K562 (cell line): Measurements from ENCODE around the gene BMP10. TPM values are rescaled to one million over a fixed set of nuclear protein-coding genes. Genes with fewer than 3 reads are reported as not detected.

Experiments
- ARNT ChIP-seq, 2 experiments: fragments of 450-650 bp; IDR thresholded peaks; 2 replicates each; pipeline ENCODE4 v1.6.1; 2016; ENCODE audit warnings: mild to moderate bottlenecking in 1 of 2
- DIDO1 ChIP-seq: fragments of 450-650 bp; IDR thresholded peaks from 2 replicates; pipeline ENCODE4 v1.6.1; 2016; ENCODE audit warnings: low read depth, missing biosample characterization, missing genetic modification characterization
- DNMT1 ChIP-seq: fragments of 450-650 bp; IDR thresholded peaks from 2 replicates; pipeline ENCODE4 v1.6.1; 2016; ENCODE audit warnings: antibody characterized with exemption, mild to moderate bottlenecking
- EGR1 ChIP-seq: fragments of 450-650 bp; conservative IDR thresholded peaks from 2 replicates; pipeline ENCODE4 v1.6.1; 2017; ENCODE audit warnings: mild to moderate bottlenecking
- FOXK2 ChIP-seq, 2 experiments: fragments of 450-650 bp; IDR thresholded peaks in 1 of 2; conservative IDR thresholded peaks in 1 of 2; 2 replicates each; pipeline ENCODE4 v1.6.1; 2016; ENCODE audit warnings: low read depth in 2 of 2, mild to moderate bottlenecking in 1 of 2
- HSF4 ChIP-seq: fragments of 250-450 bp; sonication (Bioruptor Pico); IDR thresholded peaks from 2 replicates; pipeline ENCODE4 v2.1.2; 2022; ENCODE audit warnings: mild to moderate bottlenecking, moderate library complexity, borderline replicate concordance
- MYC ChIP-seq, 2 experiments: fragments of 250-450 bp in 1 of 2; sonication (Bioruptor Pico) in 1 of 2; IDR thresholded peaks; 2 replicates each; pipeline versions ENCODE4 v1.5.1 to v1.6.1; 2012 to 2021; ENCODE audit warnings: low read depth in 2 of 2, borderline replicate concordance in 1 of 2, improper control_type of control experiment in 1 of 2, low read length in 1 of 2, mild to moderate bottlenecking in 1 of 2, moderate library complexity in 1 of 2
- SETDB1 ChIP-seq: IDR thresholded peaks from one replicate; pipeline ENCODE4 v1.6.1; 2012; ENCODE audit warnings: low read length, control low read depth, inconsistent platforms
- SIN3A ChIP-seq, 2 experiments: fragments of 150-350 bp in 1 of 2; IDR thresholded peaks; 2 replicates each; pipeline ENCODE4 v1.6.1; 2011 to 2016; ENCODE audit warnings: borderline replicate concordance in 2 of 2, low read depth in 2 of 2, low read length in 2 of 2, mild to moderate bottlenecking in 2 of 2, moderate library complexity in 2 of 2; ENCODE audit not compliant: control insufficient read depth in 1 of 2
- SP2 ChIP-seq: IDR thresholded peaks from 2 replicates; pipeline ENCODE4 v1.6.1; 2011; ENCODE audit warnings: mild to moderate bottlenecking, low read depth, low read length, moderate library complexity; ENCODE audit not compliant: poor library complexity, severe bottlenecking; ENCODE audit errors: extremely low read depth
- TAL1 ChIP-seq: fragments of 450-650 bp; IDR thresholded peaks from 2 replicates; pipeline ENCODE4 v1.6.1; 2016; ENCODE audit warnings: mild to moderate bottlenecking
- THRAP3 ChIP-seq: fragments of 450-650 bp; IDR thresholded peaks from 2 replicates; pipeline ENCODE4 v1.6.1; 2016; ENCODE audit warnings: mild to moderate bottlenecking, inconsistent platforms, borderline replicate concordance
- XRCC4 ChIP-seq: IDR thresholded peaks from one replicate; pipeline ENCODE4 v1.6.1; 2011; ENCODE audit not compliant: insufficient read depth, insufficient read length; ENCODE audit errors: extremely low read depth
- YY1 ChIP-seq, 3 experiments: IDR thresholded peaks; 2 replicates each; pipeline ENCODE4 v1.6.1; 2011; ENCODE audit warnings: low read length in 2 of 3, mild to moderate bottlenecking in 2 of 3, moderate library complexity in 2 of 3, borderline replicate concordance in 1 of 3, control low read depth in 1 of 3, low read depth in 1 of 3; ENCODE audit not compliant: insufficient read depth in 3 of 3, insufficient replicate concordance in 2 of 3, control insufficient read depth in 1 of 3, insufficient read length in 1 of 3; ENCODE audit errors: extremely low read depth in 1 of 3
- ZNF780A ChIP-seq: fragments of 250-450 bp; sonication (Bioruptor Pico); IDR thresholded peaks from 2 replicates; pipeline ENCODE4 v1.5.0; 2021; ENCODE audit warnings: mild to moderate bottlenecking
- ZZZ3 ChIP-seq: fragments of 450-650 bp; IDR thresholded peaks from 2 replicates; pipeline ENCODE4 v1.6.1; 2016; ENCODE audit warnings: antibody characterized with exemption, mild to moderate bottlenecking, moderate library complexity
- polyA plus RNA-seq, 8 experiments: library from polyadenylated mRNA; depleted of rRNA in 4 of 8; stranded (reverse) in 5 of 8; unstranded in 3 of 8; fragments of >200 nt; fragmentation: Nextera tagmentation in 2 of 8; fragmentation: Illumina TruSeq in 1 of 8; extraction: Ambion mirVana in 2 of 8; extraction: Trizol in 1 of 8; gene quantifications; 2 replicates each; pipeline versions ENCODE4 v1.2.1 to v1.2.3, GENCODE V29; 2011 to 2014; ENCODE audit warnings: inconsistent platforms in 1 of 8, missing spikeins in 1 of 8
- total RNA-seq, 7 experiments: library from RNA; depleted of rRNA in 6 of 7; stranded (reverse); fragments of >200 nt in 6 of 7; fragmentation: Illumina TruSeq in 2 of 7; extraction: Trizol in 2 of 7; gene quantifications; 2 replicates each; pipeline versions ENCODE4 v1.2.1 to v1.2.3, GENCODE V29; 2011 to 2021; ENCODE audit warnings: low replicate concordance in 1 of 7
- TF ChIP-seq, protein P1 (sequence below): fragments of 250-450 bp; sonication (Bioruptor Pico); IDR thresholded peaks from 2 replicates; pipeline ENCODE4 v1.8.0; 2022; ENCODE audit warnings: moderate library complexity, mild to moderate bottlenecking, inconsistent platforms
- TF ChIP-seq, protein P2 (sequence below), 2 experiments: fragments of 150-350 bp in 1 of 2; IDR thresholded peaks; 2 replicates each; pipeline ENCODE4 v1.6.1; 2012 to 2016; ENCODE audit warnings: low read depth in 2 of 2, low read length in 2 of 2, mild to moderate bottlenecking in 1 of 2, moderate library complexity in 1 of 2
- TF ChIP-seq, protein P3 (sequence below): fragments of 250-450 bp; sonication (Bioruptor Pico); IDR thresholded peaks from 2 replicates; pipeline ENCODE4 v1.6.1; 2021; ENCODE audit warnings: mild to moderate bottlenecking
- TF ChIP-seq, protein P4 (sequence below): fragments of 450-650 bp; IDR thresholded peaks from 2 replicates; pipeline ENCODE4 v1.7.0; 2016; ENCODE audit warnings: borderline replicate concordance

BMP10 gene
- total and polyA plus RNA-seq, 9 of the 15 experiments (the other 6 are each of a cell fraction or from before 2014, with no cell fraction given): 0.11 to 0.91 (median 0.43) TPM

DNA sequence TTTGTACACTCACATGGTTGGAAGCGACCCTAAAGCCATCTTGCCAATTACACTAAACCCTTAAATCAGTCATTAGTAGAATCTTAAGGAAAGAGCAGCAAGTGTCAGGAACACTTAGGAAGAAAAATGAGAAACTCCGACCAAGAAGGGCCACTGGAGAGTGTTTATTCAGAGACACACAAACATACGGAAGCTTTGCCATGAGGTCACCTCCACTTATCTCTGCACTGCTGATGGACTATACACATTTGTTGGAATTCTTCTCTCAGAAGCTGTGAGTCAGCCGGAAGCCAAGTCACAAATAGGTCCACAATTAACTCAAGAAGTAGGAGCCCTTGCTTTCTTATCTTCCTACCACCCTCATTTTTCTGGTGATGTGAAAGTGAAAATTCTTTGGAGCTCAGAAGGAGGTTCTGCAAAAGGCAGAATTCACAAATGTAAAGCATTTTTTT, 21.6 kb downstream of the BMP10 start (continued):
- TF ChIP-seq HSF4 (CRISPR knock-in tag): no peak
- TF ChIP-seq ZZZ3: no peak
- TF ChIP-seq SIN3A (IDR thresholded peaks at IDR 0.05; ENCODE audit: borderline replicate concordance in 2 of 2, control insufficient read depth in 1 of 2, low read depth in 2 of 2, low read length in 2 of 2): no peak
- TF ChIP-seq DIDO1 (tag): no peak
- no peak for TF ChIP-seq YY1 (IDR thresholded peaks at IDR 0.05; ENCODE audit: borderline replicate concordance in 1 of 3, control insufficient read depth in 1 of 3, extremely low read depth in 1 of 3, insufficient read depth in 3 of 3, insufficient read length in 1 of 3, insufficient replicate concordance in 2 of 3, low read depth in 1 of 3, low read length in 2 of 3)
- no peak for TF ChIP-seq THRAP3
- TF ChIP-seq ZNF780A (CRISPR knock-in tag): no peak
- TF ChIP-seq, protein P1, sequence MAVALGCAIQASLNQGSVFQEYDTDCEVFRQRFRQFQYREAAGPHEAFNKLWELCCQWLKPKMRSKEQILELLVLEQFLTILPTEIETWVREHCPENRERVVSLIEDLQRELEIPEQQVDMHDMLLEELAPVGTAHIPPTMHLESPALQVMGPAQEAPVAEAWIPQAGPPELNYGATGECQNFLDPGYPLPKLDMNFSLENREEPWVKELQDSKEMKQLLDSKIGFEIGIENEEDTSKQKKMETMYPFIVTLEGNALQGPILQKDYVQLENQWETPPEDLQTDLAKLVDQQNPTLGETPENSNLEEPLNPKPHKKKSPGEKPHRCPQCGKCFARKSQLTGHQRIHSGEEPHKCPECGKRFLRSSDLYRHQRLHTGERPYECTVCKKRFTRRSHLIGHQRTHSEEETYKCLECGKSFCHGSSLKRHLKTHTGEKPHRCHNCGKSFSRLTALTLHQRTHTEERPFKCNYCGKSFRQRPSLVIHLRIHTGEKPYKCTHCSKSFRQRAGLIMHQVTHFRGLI: no peak
- TF ChIP-seq XRCC4: no peak
- TF ChIP-seq, protein P2, sequence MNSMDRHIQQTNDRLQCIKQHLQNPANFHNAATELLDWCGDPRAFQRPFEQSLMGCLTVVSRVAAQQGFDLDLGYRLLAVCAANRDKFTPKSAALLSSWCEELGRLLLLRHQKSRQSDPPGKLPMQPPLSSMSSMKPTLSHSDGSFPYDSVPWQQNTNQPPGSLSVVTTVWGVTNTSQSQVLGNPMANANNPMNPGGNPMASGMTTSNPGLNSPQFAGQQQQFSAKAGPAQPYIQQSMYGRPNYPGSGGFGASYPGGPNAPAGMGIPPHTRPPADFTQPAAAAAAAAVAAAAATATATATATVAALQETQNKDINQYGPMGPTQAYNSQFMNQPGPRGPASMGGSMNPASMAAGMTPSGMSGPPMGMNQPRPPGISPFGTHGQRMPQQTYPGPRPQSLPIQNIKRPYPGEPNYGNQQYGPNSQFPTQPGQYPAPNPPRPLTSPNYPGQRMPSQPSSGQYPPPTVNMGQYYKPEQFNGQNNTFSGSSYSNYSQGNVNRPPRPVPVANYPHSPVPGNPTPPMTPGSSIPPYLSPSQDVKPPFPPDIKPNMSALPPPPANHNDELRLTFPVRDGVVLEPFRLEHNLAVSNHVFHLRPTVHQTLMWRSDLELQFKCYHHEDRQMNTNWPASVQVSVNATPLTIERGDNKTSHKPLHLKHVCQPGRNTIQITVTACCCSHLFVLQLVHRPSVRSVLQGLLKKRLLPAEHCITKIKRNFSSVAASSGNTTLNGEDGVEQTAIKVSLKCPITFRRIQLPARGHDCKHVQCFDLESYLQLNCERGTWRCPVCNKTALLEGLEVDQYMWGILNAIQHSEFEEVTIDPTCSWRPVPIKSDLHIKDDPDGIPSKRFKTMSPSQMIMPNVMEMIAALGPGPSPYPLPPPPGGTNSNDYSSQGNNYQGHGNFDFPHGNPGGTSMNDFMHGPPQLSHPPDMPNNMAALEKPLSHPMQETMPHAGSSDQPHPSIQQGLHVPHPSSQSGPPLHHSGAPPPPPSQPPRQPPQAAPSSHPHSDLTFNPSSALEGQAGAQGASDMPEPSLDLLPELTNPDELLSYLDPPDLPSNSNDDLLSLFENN (IDR thresholded peaks at IDR 0.05; ENCODE audit: low read depth in 2 of 2, low read length in 2 of 2): no peak
- TF ChIP-seq ARNT (IDR thresholded peaks at IDR 0.05): 0 out of 4 replicates have a peak, but pooled peaks of 1 of the 2 experiments have one; percentile 41
- TF ChIP-seq, protein P3, sequence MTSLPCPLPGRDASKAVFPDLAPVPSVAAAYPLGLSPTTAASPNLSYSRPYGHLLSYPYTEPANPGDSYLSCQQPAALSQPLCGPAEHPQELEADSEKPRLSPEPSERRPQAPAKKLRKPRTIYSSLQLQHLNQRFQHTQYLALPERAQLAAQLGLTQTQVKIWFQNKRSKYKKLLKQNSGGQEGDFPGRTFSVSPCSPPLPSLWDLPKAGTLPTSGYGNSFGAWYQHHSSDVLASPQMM (CRISPR knock-in tag): no peak
- TF ChIP-seq MYC (IDR thresholded peaks at IDR 0.05; ENCODE audit: low read depth, low read length): peak; percentile 56
- no peak for TF ChIP-seq MYC (CRISPR knock-in tag; IDR thresholded peaks at IDR 0.05; ENCODE audit: borderline replicate concordance, low read depth)
- TF ChIP-seq SP2: no peak
- TF ChIP-seq, protein P4, sequence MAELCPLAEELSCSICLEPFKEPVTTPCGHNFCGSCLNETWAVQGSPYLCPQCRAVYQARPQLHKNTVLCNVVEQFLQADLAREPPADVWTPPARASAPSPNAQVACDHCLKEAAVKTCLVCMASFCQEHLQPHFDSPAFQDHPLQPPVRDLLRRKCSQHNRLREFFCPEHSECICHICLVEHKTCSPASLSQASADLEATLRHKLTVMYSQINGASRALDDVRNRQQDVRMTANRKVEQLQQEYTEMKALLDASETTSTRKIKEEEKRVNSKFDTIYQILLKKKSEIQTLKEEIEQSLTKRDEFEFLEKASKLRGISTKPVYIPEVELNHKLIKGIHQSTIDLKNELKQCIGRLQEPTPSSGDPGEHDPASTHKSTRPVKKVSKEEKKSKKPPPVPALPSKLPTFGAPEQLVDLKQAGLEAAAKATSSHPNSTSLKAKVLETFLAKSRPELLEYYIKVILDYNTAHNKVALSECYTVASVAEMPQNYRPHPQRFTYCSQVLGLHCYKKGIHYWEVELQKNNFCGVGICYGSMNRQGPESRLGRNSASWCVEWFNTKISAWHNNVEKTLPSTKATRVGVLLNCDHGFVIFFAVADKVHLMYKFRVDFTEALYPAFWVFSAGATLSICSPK: no peak
- no peak for TF ChIP-seq DNMT1
- peak in 1 of 2 experiments; percentile 37; a peak in 1 of 4 replicates for TF ChIP-seq FOXK2 (conservative IDR thresholded peaks at IDR 0.05 in 1 of 2, IDR thresholded peaks at IDR 0.05 in 1 of 2; ENCODE audit: low read depth in 2 of 2)
- TF ChIP-seq TAL1: peak; percentile 66
- no peak for TF ChIP-seq EGR1
- no peak for TF ChIP-seq SETDB1
